CD4-positive, CD25-positive, alpha-beta regulatory T cell (primary cell): ENCODE data around the gene DGCR2. TPM values are rescaled to one million over a fixed set of nuclear protein-coding genes. Genes with fewer than 3 reads are reported as not detected.

ENCODE experiments used
- ATAC-seq, 2 donors: fragments of 150-1000 bp; cut with Tn5 transposase; one replicate each; pipeline ENCODE4 v1.10.0; 2021; ENCODE audit warnings: low read depth in 2 of 2, moderate number of reproducible peaks in 2 of 2, moderate library complexity in 1 of 2
- DNase-seq, 3 donors: peaks; one replicate each; pipeline versions ENCODE4 v3.0.0 to v3.0.0-alpha.2; 2012 to 2022; ENCODE audit warnings: mixed read lengths in 1 of 3
- H3K27ac ChIP-seq: one replicate; pipeline ENCODE4 v1.7.0; 2013; ENCODE audit warnings: mild to moderate bottlenecking, low read length; ENCODE audit not compliant: insufficient read depth, poor library complexity, severe bottlenecking
- H3K27me3 ChIP-seq: one replicate; pipeline ENCODE4 v1.7.0; 2013; ENCODE audit warnings: low read length; ENCODE audit not compliant: control insufficient read depth, insufficient read depth
- H3K36me3 ChIP-seq: one replicate; pipeline ENCODE4 v1.7.0; 2013; ENCODE audit warnings: mild to moderate bottlenecking, low read length, moderate library complexity; ENCODE audit not compliant: control insufficient read depth, insufficient read depth
- H3K4me1 ChIP-seq: 2 replicates; pipeline ENCODE4 v1.7.0; 2013; ENCODE audit warnings: mild to moderate bottlenecking, low read length; ENCODE audit not compliant: insufficient read depth, control insufficient read depth, poor library complexity, severe bottlenecking
- H3K4me3 ChIP-seq: one replicate; pipeline ENCODE4 v1.7.0; 2013; ENCODE audit warnings: low read depth, mild to moderate bottlenecking, low read length, moderate library complexity
- H3K9me3 ChIP-seq, 2 experiments: 1 replicate in 1 of 2; 2 replicates in 1 of 2; pipeline ENCODE4 v1.7.0; 2013; ENCODE audit warnings: low read length in 2 of 2, mild to moderate bottlenecking in 1 of 2, moderate library complexity in 1 of 2; ENCODE audit not compliant: control insufficient read depth in 2 of 2
- H3K27ac Mint-ChIP-seq, 3 donors: one replicate each; pipeline ENCODE4 v1.8.0; 2020 to 2022; ENCODE audit warnings: mild to moderate bottlenecking in 3 of 3, mixed read lengths in 3 of 3, moderate library complexity in 2 of 3
- H3K27me3 Mint-ChIP-seq: one replicate; pipeline ENCODE4 v1.8.0; 2022; ENCODE audit warnings: mild to moderate bottlenecking, mixed read lengths
- H3K36me3 Mint-ChIP-seq: one replicate; pipeline ENCODE4 v1.8.0; 2020; ENCODE audit warnings: mixed read lengths
- H3K4me1 Mint-ChIP-seq, 4 donors: one replicate each; pipeline ENCODE4 v1.8.0; 2020 to 2022; ENCODE audit warnings: mixed read lengths in 4 of 4, mild to moderate bottlenecking in 1 of 4
- H3K4me3 Mint-ChIP-seq, 4 donors: one replicate each; pipeline ENCODE4 v1.8.0; 2020 to 2022; ENCODE audit warnings: mild to moderate bottlenecking in 4 of 4, mixed read lengths in 4 of 4, moderate library complexity in 3 of 4
- H3K9me3 Mint-ChIP-seq, 7 donors: one replicate each; pipeline ENCODE4 v1.8.0; 2020 to 2022; ENCODE audit warnings: mixed read lengths in 7 of 7, mild to moderate bottlenecking in 3 of 7, moderate library complexity in 2 of 7
- polyA plus RNA-seq, 4 donors: library from polyadenylated mRNA; unstranded; fragments of 300-500 nt; fragmentation: Illumina TruSeq; gene quantifications; one replicate each; pipeline ENCODE4 v1.2.3, GENCODE V29; 2021
- total RNA-seq: library from RNA; stranded (reverse); gene quantifications from one replicate; pipeline ENCODE4 v1.2.3, GENCODE V29; 2022

DGCR2 gene
- total and polyA plus RNA-seq, 5 donors from 2014 or later = 51.8 to 75.2 (median 58.4) TPM

GRCh38 chr22:19149047-19149883 lies 27.1 kb upstream of the DGCR2 start:
- Mint-ChIP-seq H3K4me1 (peaks cover 0 to 26% (median 17%) of the 10 kb centered on the region in 4 donors), H3K36me3 (no peaks in the 10 kb centered on the region), H3K9me3 (peaks cover 0 to 5% (median 1%) of the 10 kb centered on the region in 7 donors), H3K27ac (no peak overlapping the region), H3K4me3 (peak overlapping the region in 1 of 4 donors; percentile 78), H3K27me3 (peaks cover 69% of the 10 kb centered on the region)
- H3K27me3 ChIP-seq = peaks cover 17% of the 10 kb centered on the region
- H3K4me3 ChIP-seq = no peak overlapping the region
- H3K4me1 ChIP-seq = peaks cover 16% of the 10 kb centered on the region
- H3K9me3 ChIP-seq = no peaks in the 10 kb centered on the region
- ATAC-seq (peak; percentile 11 to 15), DNase-seq (peak in 2 of 3 donors; percentile 47 to 84)
- H3K27ac ChIP-seq = no peak overlapping the region
- H3K36me3 ChIP-seq = no peaks in the 10 kb centered on the region

GRCh38 chr22:19148417-19149046 lies 26.3 kb upstream of the DGCR2 start:
- Mint-ChIP-seq H3K9me3 (peaks cover 0 to 5% (median under 1%) of the 10 kb centered on the region in 7 donors), H3K4me1 (peaks cover 0 to 33% (median 20%) of the 10 kb centered on the region in 4 donors), H3K4me3 (no peak overlapping the region), H3K36me3 (no peaks in the 10 kb centered on the region), H3K27me3 (peaks cover 64% of the 10 kb centered on the region), H3K27ac (no peak overlapping the region)
- peaks cover 17% of the 10 kb centered on the region for H3K27me3 ChIP-seq
- H3K36me3 ChIP-seq = no peaks in the 10 kb centered on the region
- H3K4me1 ChIP-seq = peaks cover 24% of the 10 kb centered on the region
- no peaks in the 10 kb centered on the region for H3K9me3 ChIP-seq
- DNase-seq (no peak), ATAC-seq (no peak)
- no peak overlapping the region for H3K4me3 ChIP-seq
- H3K27ac ChIP-seq = no peak overlapping the region

- Mint-ChIP-seq H3K4me1 (peaks cover 0 to 43% (median 20%) of the 10 kb centered on the region in 4 donors), H3K27ac (no peak overlapping the region), H3K9me3 (peaks cover 0 to 5% (median 0%) of the 10 kb centered on the region in 7 donors), H3K36me3 (no peaks in the 10 kb centered on the region), H3K4me3 (peak overlapping the region in 1 of 4 donors; percentile 40), H3K27me3 (peaks cover 52% of the 10 kb centered on the region)
- ATAC-seq (no peak), DNase-seq (no peak)
- Histone ChIP-seq H3K4me3 (no peak overlapping the region), H3K9me3 (no peaks in the 10 kb centered on the region), H3K4me1 (peaks cover 28% of the 10 kb centered on the region), H3K36me3 (peaks cover 2% of the 10 kb centered on the region), H3K27ac (no peak overlapping the region), H3K27me3 (peaks cover 14% of the 10 kb centered on the region)
Observed at GRCh38 chr22:19147195-19147780, 25.1 kb upstream of the DGCR2 start.

GRCh38 chr22:19146215-19146968 lies 24.2 kb upstream of the DGCR2 start:
- H3K27me3 Mint-ChIP-seq = peaks cover 43% of the 10 kb centered on the region
- Histone ChIP-seq H3K9me3 (no peaks in the 10 kb centered on the region), H3K27ac (no peak overlapping the region), H3K4me1 (peaks cover 28% of the 10 kb centered on the region), H3K36me3 (peaks cover 10% of the 10 kb centered on the region), H3K27me3 (peaks cover 7% of the 10 kb centered on the region), H3K4me3 (no peak overlapping the region)
- no peak for ATAC-seq
- H3K27ac Mint-ChIP-seq = no peak overlapping the region
- peaks cover 2% of the 10 kb centered on the region for H3K36me3 Mint-ChIP-seq
- H3K4me3 Mint-ChIP-seq = peak overlapping the region in 1 of 4 donors; percentile 70
- DNase-seq = no peak
- peaks cover 0 to 42% (median 17%) of the 10 kb centered on the region in 4 donors for H3K4me1 Mint-ChIP-seq
- peaks cover 0 to 2% (median 0%) of the 10 kb centered on the region in 7 donors for H3K9me3 Mint-ChIP-seq

GRCh38 chr22:19143967-19144400 lies 21.8 kb upstream of the DGCR2 start:
- Mint-ChIP-seq H3K4me1 (peaks cover 0 to 37% (median 17%) of the 10 kb centered on the region in 4 donors), H3K9me3 (peaks cover 0 to 2% (median 0%) of the 10 kb centered on the region in 7 donors), H3K36me3 (peaks cover 8% of the 10 kb centered on the region), H3K27me3 (peaks cover 31% of the 10 kb centered on the region), H3K4me3 (peak overlapping the region; percentile 90 to 99 (median 97)), H3K27ac (peak overlapping the region; percentile 93 to 99 (median 98))
- DNase-seq = peak; percentile 16 to 68 (median 39)
- Histone ChIP-seq H3K9me3 (no peaks in the 10 kb centered on the region), H3K36me3 (peaks cover 34% of the 10 kb centered on the region), H3K4me1 (peaks cover 13% of the 10 kb centered on the region), H3K4me3 (peak overlapping the region; percentile 92), H3K27ac (peak overlapping the region; percentile 90), H3K27me3 (peaks cover 2% of the 10 kb centered on the region)
- ATAC-seq = no peak

GRCh38 chr22:19143212-19143611 lies 21.0 kb upstream of the DGCR2 start:
- peaks cover 0 to 2% (median 0%) of the 10 kb centered on the region in 7 donors for H3K9me3 Mint-ChIP-seq
- no peak overlapping the region for H3K4me3 ChIP-seq
- DNase-seq (no peak), ATAC-seq (no peak)
- peaks cover 8% of the 10 kb centered on the region for H3K36me3 Mint-ChIP-seq
- H3K4me1 ChIP-seq = peaks cover 12% of the 10 kb centered on the region
- H3K9me3 ChIP-seq = no peaks in the 10 kb centered on the region
- peak overlapping the region; percentile 33 to 99 (median 79) for H3K4me3 Mint-ChIP-seq
- H3K27me3 ChIP-seq = no peaks in the 10 kb centered on the region
- H3K36me3 ChIP-seq = peaks cover 40% of the 10 kb centered on the region
- peaks cover 26% of the 10 kb centered on the region for H3K27me3 Mint-ChIP-seq
- peak overlapping the region; percentile 64 to 99 (median 98) for H3K27ac Mint-ChIP-seq
- no peak overlapping the region for H3K27ac ChIP-seq
- H3K4me1 Mint-ChIP-seq = peaks cover 0 to 37% (median 17%) of the 10 kb centered on the region in 4 donors

GRCh38 chr22:19142394-19142793 lies 20.2 kb upstream of the DGCR2 start:
- H3K36me3 Mint-ChIP-seq = peaks cover 8% of the 10 kb centered on the region
- Histone ChIP-seq H3K36me3 (peaks cover 49% of the 10 kb centered on the region), H3K9me3 (no peaks in the 10 kb centered on the region), H3K27ac (no peak overlapping the region), H3K4me3 (no peak overlapping the region), H3K27me3 (no peaks in the 10 kb centered on the region), H3K4me1 (peaks cover 12% of the 10 kb centered on the region)
- peaks cover 18% of the 10 kb centered on the region for H3K27me3 Mint-ChIP-seq
- ATAC-seq (no peak), DNase-seq (no peak)
- H3K27ac Mint-ChIP-seq = no peak overlapping the region
- peaks cover 0 to 2% (median 0%) of the 10 kb centered on the region in 7 donors for H3K9me3 Mint-ChIP-seq
- peaks cover 0 to 34% (median 17%) of the 10 kb centered on the region in 4 donors for H3K4me1 Mint-ChIP-seq
- H3K4me3 Mint-ChIP-seq = peak overlapping the region in 2 of 4 donors; percentile 44 to 67
